ENCODE measurements around the gene TTC33. TPM values are rescaled to one million over a fixed set of nuclear protein-coding genes. Genes with fewer than 3 reads are reported as not detected.

Gene TTC33
- total and polyA plus RNA-seq, 7 donors = 11.0 to 38.5 (median 25.3) TPM

DNA sequence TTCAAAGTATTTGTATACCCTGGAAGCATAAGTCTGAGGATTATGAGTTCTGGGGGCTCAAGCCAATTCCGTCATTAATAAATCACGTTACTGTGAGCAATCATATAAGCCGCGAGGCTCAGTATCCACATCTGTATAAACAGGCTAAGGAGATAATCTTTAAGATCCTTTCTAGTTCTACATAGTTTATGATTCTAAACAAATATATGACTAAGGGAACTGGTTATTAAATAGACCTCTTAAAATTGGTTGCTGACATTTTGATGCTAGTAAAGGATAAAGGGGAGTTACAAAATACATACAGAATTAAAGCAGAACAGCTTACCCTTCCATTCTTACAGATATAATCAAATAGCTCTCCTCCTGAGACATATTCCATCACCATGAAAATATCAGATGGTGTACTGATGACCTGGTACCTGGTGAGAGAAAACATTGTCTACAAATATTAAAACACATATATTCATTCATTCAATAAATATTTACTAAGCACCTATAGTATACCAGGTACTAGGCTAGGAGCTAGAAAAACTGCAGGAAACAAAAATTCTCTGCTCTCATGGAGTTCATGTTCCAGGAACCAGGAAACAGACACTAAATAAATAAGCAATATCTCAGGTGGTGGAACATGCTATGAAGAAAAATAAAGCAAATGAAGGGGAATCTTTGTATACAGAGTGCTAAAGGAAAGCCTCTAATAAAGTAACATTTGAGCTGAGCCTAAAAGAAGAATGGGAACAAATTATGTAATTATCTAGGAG is 19.5 kb upstream of the TTC33 start:
- ATAC-seq (no peak), DNase-seq (no peak)
- H3K27me3 ChIP-seq (ENCODE audit: insufficient read depth in 3 of 3, low read length in 2 of 3) = no peaks in the 10 kb centered on the region
- H3K4me1 ChIP-seq = no peaks in the 10 kb centered on the region
- 72 to 94% (median 92%) methylated on average over 4 of the region's 4 CpGs for WGBS, 3 donors
- no peaks in the 10 kb centered on the region for H3K9me3 ChIP-seq
- H3K27ac ChIP-seq = no peak overlapping the region
- H3K4me3 ChIP-seq = no peak overlapping the region
- intact Hi-C loops (cut with DNase I) = no loop called here
- TF ChIP-seq, protein P1, sequence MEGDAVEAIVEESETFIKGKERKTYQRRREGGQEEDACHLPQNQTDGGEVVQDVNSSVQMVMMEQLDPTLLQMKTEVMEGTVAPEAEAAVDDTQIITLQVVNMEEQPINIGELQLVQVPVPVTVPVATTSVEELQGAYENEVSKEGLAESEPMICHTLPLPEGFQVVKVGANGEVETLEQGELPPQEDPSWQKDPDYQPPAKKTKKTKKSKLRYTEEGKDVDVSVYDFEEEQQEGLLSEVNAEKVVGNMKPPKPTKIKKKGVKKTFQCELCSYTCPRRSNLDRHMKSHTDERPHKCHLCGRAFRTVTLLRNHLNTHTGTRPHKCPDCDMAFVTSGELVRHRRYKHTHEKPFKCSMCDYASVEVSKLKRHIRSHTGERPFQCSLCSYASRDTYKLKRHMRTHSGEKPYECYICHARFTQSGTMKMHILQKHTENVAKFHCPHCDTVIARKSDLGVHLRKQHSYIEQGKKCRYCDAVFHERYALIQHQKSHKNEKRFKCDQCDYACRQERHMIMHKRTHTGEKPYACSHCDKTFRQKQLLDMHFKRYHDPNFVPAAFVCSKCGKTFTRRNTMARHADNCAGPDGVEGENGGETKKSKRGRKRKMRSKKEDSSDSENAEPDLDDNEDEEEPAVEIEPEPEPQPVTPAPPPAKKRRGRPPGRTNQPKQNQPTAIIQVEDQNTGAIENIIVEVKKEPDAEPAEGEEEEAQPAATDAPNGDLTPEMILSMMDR (IDR thresholded peaks at IDR 0.05) = no peak
- H3K36me3 ChIP-seq (ENCODE audit: insufficient read depth in 1 of 2, low read depth in 1 of 2) = peaks cover 2 to 53% of the 10 kb centered on the region in 2 donors

DNA sequence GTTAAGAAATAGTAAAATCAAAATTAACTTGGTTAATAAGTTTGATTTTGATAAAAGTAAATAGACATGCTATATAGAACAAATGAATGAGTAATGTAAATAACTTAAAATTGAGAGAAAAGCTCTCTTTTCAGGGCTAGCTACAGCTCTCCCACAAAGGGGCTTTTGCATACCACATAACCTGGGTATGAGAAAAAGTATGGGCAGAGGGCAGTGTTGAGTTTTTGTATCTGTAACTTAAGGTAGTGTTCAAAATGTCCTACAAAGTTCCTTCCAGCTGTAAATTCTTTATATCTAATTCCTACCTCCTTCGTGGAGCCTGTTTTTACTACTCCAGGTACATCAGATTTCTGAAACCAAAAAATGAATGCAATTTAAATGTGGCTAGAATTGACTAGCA is 18.9 kb upstream of the TTC33 start:
- Histone ChIP-seq H3K27me3 (ENCODE audit: insufficient read depth in 3 of 3, low read length in 2 of 3) (no peaks in the 10 kb centered on the region), H3K9me3 (no peaks in the 10 kb centered on the region), H3K4me3 (no peak overlapping the region), H3K4me1 (no peaks in the 10 kb centered on the region), H3K36me3 (ENCODE audit: insufficient read depth in 1 of 2, low read depth in 1 of 2) (peaks cover 2 to 59% of the 10 kb centered on the region in 2 donors), H3K27ac (no peak overlapping the region)
- intact Hi-C loops (cut with DNase I) = no loop called here
- TF ChIP-seq, protein P1 (IDR thresholded peaks at IDR 0.05) = no peak
- no peak for ATAC-seq
- DNase-seq = no peak
- 87 to 91% (median 90%) methylated on average over 1 of the region's 1 CpG for whole genome bisulfite sequencing, 3 donors

DNA sequence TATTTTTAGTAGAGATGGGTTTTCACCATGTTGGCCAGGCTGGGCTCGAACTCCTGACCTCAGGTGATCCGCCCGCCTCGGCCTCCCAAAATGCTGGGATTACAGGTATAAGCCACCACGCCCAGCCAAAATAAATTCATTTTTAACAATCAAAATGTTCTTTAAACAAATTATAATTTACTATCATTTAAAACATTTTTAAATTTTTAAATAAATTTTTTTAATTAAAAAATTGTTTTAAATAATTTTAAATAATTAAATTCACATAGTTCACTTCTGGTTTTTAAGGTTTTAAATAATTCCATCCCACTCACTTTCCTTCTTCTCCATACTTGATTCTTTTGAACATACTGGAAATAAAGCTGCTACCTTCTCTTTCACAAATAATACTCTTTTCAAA is 15.0 kb upstream of the TTC33 start:
- no peaks in the 10 kb centered on the region for H3K4me1 ChIP-seq
- ATAC-seq = no peak
- no peak overlapping the region for H3K4me3 ChIP-seq
- H3K27ac ChIP-seq = no peak overlapping the region
- H3K36me3 ChIP-seq (ENCODE audit: insufficient read depth in 1 of 2, low read depth in 1 of 2) = peaks cover 2 to 80% of the 10 kb centered on the region in 2 donors
- TF ChIP-seq, protein P1 (IDR thresholded peaks at IDR 0.05) = no peak
- no peaks in the 10 kb centered on the region for H3K27me3 ChIP-seq (ENCODE audit: insufficient read depth in 3 of 3, low read length in 2 of 3)
- 93 to 98% (median 97%) methylated on average over 5 of the region's 5 CpGs for WGBS, 3 donors
- intact Hi-C loops (cut with DNase I) = no loop called here
- H3K9me3 ChIP-seq = no peaks in the 10 kb centered on the region
- DNase-seq = no peak

DNA sequence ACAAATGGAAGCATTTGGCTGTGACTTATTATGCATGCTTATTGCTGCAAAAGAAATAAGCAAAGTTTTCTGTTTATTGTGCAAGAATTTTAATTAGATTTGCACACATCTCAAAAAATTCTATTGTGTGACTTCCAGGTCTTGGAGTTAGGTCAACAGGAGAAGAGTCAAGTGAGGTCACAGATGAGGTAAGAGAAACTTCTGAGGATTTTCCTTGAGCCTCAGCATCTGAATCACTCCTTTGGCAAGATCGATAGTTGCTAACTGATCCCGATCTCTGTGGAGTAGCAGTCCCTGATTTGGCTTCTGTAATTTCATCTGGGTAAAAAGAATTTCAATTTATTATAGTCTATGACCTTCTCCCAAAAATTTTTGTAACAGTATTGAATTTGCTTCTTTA is 6.9 kb upstream of the TTC33 start:
- no peak overlapping the region for H3K4me3 ChIP-seq
- intact Hi-C loops (cut with DNase I) = no loop called here
- no peak for DNase-seq
- H3K36me3 ChIP-seq (ENCODE audit: insufficient read depth in 1 of 2, low read depth in 1 of 2) = peaks cover 0 to 75% of the 10 kb centered on the region in 2 donors
- H3K9me3 ChIP-seq = no peaks in the 10 kb centered on the region
- H3K27me3 ChIP-seq (ENCODE audit: insufficient read depth in 3 of 3, low read length in 2 of 3) = no peaks in the 10 kb centered on the region
- no peaks in the 10 kb centered on the region for H3K4me1 ChIP-seq
- no peak for ATAC-seq
- TF ChIP-seq, protein P1 (IDR thresholded peaks at IDR 0.05) = no peak
- WGBS, 3 donors = 8 to 26% (median 11%) methylated on average over 2 of the region's 2 CpGs
- no peak overlapping the region for H3K27ac ChIP-seq

DNA sequence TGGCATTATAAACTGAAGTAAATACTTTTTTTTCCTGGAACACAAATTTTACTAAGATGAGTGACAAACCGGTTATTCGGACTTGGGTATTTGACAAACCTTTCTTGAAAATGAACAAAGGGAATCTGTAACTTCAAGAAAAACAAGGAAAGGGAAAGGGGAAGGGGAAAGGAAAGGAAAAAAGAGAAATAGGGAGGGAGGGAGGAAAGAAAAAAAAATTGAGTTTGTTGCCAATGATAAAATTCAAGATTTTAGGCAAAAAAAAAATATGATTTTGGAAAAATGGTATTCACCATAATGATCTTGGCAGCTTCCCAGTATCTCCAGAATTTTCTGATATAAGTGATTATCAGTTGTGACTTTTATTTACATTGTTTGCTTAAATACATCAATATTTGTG is 1.6 kb upstream of the TTC33 start:
- ATAC-seq (no peak), DNase-seq (no peak)
- intact Hi-C loops (cut with DNase I) = loop anchor here (5.0 kb wide), 1 partner anchor 120 kb away; no protein-coding TSS in a partner anchor
- peaks cover 15% of the 10 kb centered on the region for H3K4me1 ChIP-seq
- H3K27ac ChIP-seq = no peak overlapping the region
- H3K36me3 ChIP-seq (ENCODE audit: insufficient read depth in 1 of 2, low read depth in 1 of 2) = peaks cover 0 to 26% of the 10 kb centered on the region in 2 donors
- TF ChIP-seq, protein P1 (IDR thresholded peaks at IDR 0.05) = no peak
- 96 to 99% (median 97%) methylated on average over 2 of the region's 2 CpGs for WGBS, 3 donors
- no peaks in the 10 kb centered on the region for H3K27me3 ChIP-seq (ENCODE audit: insufficient read depth in 3 of 3, low read length in 2 of 3)
- H3K9me3 ChIP-seq = no peaks in the 10 kb centered on the region
- no peak overlapping the region for H3K4me3 ChIP-seq

All from psoas muscle (tissue), 8 donors.